GM13977 (cell line): Measurements from ENCODE around the gene FUBP3.

ENCODE experiments used
- DNase-seq: peaks from one replicate; pipeline ENCODE4 v3.0.0; 2012; ENCODE audit warnings: low spot score
- in situ Hi-C: fragments of 300-500 bp; cut with MboI; formaldehyde crosslinking; loops from one replicate; pipeline ENCODE4 v1.12.0; 2022; ENCODE audit warnings: low sequenced_read_pairs, low pct_unique_long_range_greater_than_20kb, mixed read lengths, inconsistent platforms; ENCODE audit not compliant: unreplicated experiment
- TF ChIP-seq, protein P1 (sequence below): IDR thresholded peaks from 2 replicates; pipeline ENCODE4 v1.5.1; 2012; ENCODE audit warnings: mild to moderate bottlenecking, control low read depth; ENCODE audit not compliant: insufficient read depth; ENCODE audit errors: extremely low read depth, missing control alignments

Gene FUBP3

GRCh38 chr9:130660326-130660682, 80.9 kb downstream of the FUBP3 start:
- in situ Hi-C loops: no loop called here
- DNase-seq: peak; percentile 45
- TF ChIP-seq, protein P1, sequence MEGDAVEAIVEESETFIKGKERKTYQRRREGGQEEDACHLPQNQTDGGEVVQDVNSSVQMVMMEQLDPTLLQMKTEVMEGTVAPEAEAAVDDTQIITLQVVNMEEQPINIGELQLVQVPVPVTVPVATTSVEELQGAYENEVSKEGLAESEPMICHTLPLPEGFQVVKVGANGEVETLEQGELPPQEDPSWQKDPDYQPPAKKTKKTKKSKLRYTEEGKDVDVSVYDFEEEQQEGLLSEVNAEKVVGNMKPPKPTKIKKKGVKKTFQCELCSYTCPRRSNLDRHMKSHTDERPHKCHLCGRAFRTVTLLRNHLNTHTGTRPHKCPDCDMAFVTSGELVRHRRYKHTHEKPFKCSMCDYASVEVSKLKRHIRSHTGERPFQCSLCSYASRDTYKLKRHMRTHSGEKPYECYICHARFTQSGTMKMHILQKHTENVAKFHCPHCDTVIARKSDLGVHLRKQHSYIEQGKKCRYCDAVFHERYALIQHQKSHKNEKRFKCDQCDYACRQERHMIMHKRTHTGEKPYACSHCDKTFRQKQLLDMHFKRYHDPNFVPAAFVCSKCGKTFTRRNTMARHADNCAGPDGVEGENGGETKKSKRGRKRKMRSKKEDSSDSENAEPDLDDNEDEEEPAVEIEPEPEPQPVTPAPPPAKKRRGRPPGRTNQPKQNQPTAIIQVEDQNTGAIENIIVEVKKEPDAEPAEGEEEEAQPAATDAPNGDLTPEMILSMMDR: no peak

- peak; percentile 65 for DNase-seq
- in situ Hi-C loops: no loop called here
- TF ChIP-seq, protein P1: no peak
These were observed 81.5 kb downstream of the FUBP3 start for GRCh38 chr9:130660683-130661450.

- TF ChIP-seq, protein P1: no peak
- in situ Hi-C loops: no loop called here
- DNase-seq: no peak
These were observed 82.2 kb downstream of the FUBP3 start for GRCh38 chr9:130661451-130662098.

DNA sequence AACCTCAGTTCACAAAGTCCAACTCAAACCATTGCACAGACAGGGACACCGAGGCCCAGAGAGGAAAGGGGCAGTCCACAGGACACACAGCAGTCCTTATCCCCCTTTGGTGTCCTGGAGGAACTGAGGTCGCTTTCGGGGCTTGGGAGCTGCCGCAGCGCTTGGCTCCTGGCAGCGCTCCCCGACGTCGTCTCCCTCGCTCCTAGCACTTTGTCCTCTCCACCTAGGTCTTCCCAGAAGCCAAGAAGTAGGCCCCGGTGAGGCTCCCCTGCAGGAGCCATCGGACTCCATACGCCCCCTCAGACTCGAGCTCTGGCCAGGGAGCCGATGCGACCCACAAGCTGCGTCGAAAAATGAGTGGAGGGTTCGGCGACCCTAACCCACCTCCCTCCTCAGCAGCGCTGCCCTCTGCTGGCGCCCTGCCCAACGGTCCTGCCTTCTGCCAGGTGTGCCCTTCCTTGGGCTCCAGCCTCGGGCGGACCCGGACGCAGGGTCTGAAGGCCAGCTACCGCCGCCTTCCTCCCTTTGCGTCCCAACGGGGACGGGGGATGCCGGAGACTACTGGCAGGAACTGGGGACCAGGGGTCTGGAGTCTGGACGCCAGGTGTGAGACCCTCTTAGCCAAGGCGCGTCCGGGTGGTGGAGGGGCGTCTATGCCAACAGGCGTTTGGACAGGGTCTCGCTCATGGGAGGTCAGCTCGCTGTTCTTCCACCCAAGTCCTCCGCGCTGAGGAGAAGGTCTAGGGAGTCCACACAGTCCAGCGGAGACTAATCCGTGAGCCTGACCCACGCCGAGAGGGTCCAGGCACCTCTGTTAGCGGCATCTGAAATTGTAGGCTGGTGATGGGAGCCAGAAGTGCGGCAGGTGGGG, 83.0 kb downstream of the FUBP3 start:
- DNase-seq: peak; percentile 43
- in situ Hi-C loops: no loop called here
- TF ChIP-seq, protein P1: peak; percentile 24

GRCh38 chr9:130662970-130663257, 83.5 kb downstream of the FUBP3 start:
- in situ Hi-C loops: no loop called here
- DNase-seq: peak; percentile 52
- TF ChIP-seq, protein P1: no peak

DNA sequence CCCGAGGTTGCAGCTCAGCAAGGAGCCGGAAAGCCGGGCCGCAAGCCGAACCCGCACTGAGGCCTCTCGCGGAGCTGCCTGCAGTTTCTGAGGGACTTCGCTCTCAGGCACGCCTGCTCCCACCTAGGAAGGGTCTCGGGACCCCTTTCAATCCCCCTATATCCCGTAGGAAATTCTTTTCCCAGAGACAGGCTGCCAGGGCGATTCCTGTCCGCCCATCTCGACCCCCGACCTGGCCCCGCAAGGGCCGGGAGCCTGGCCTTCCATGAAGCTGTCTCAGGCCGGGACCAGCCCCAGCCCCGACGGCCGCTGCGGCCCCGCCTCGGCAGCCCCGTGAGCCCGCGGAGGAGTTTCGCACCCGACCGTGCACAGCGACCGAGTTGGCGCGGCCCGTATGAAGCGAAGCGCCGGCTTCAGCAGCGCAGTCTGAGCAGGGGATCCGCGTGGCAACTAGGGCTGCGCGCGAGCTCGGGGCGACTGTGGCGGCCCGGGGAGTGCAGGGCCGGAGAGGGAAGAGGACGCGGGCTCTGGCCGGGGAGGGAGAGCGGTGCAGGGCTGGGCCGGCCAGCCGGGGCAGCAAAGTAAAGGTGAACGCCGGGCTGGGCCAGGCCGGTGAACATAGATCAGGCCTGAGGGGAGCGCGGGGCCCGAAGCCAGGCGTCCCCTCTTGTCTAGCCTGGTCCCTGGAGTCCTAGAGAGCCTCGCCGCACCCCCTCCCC, 84.0 kb downstream of the FUBP3 start:
- in situ Hi-C loops: no loop called here
- peak; percentile 53 for DNase-seq
- TF ChIP-seq, protein P1: no peak
